NCI-H128 (cell line): ENCODE data around the gene SLC49A4.

Source experiments
- DNase-seq: peaks from one replicate; lab custom pipeline; 2025; ENCODE audit not compliant: unreplicated experiment; lab: John Stamatoyannopoulos, UW

Gene SLC49A4

DNA sequence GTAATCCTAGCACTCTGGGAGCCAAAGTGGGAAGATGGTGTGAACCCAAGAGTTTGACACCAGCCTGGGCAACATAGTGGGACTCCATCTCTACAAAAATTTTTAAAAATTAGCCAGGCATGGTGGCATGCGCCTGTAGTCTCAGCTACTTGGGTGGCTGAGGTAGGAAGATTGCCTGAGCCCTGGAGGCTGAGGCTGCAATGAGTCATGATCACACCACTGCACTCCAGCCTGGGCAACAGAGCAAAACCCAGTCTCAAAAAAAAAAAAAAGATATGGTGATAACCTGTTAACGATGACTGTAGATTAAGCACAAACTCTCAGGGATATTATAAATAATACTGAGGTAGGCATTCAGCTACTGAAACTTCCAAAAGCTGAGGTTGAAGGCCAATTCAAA, 107.5 kb downstream of the SLC49A4 start:
- no peak for DNase-seq

DNA sequence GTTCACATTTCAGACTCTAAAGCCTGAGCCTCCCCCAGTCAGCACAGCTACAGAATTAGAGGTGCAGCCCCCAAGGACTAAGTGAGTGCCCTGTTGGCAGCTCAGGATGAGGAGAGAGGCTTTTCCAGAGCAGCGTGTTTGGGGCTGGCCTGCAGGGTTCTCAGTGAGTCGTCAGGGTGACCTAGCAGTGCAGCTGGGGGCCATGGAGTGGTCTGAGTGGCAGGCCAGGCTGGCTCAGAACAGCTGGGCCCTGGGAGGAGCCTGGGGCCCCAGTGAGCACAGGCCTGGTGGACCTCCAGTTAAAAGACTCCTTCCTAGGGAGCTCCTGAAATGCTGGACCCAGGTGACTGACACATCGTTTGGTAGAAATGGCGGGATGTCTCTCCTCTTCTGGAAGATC, 108.3 kb downstream of the SLC49A4 start:
- no peak for DNase-seq

DNA sequence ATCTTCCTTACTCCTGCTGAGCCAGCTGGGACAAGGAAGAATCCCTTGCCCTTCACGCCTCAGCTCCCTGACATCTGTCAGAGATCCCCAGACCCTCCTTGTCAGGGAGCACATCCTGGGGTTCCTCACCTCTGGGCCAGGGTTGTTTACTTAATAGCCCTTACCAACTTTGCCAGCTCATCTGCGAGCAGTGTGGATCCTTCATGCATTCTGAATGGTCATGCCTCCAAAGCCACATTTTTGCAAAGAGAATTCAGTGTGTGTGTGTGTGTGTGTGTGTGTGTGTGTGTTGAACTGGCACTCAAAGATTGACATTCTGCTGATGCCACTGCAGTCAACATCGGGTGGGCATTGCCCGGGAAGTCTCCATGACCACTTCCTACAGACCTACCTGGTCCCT, 112.6 kb downstream of the SLC49A4 start:
- DNase-seq = no peak

DNA sequence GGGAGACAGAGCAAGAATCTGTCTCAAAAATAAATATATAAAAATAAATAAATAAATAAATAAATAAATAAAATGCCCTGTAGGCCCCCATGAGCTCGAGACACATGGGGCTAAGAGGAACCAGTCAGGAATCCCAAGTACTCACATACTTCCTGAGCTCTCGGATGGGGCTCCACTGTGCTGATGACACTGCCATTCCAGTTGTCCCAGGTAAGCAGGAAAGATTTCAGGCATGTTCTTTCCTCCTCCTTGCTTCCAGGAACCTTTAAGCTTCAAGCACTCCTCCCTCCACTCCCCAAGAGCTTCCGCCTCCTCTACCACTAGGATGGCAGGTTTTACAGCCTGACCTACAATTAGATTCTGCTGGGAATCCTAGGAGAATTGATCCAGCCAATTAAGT, 113.4 kb downstream of the SLC49A4 start:
- DNase-seq = no peak

DNA sequence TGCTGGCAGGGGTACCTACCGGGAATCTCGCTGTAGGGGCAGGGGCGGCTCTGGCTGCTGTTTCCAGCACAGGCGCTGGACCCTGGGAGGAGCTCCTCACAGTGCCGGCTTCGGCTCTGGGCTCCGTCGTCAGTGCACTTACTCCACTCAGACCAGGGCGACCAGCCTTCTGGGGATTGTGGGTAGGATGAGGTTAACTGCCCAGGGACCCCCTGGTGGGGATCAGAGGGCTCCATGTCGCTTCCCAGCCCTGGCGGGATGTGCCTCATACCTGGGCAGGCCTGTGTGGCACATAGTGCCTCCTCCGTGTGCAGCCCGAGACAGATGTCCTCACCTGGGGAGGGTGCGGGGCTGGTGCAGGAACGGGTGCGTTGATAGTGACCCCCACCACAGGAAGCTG, 117.0 kb downstream of the SLC49A4 start:
- no peak for DNase-seq

DNA sequence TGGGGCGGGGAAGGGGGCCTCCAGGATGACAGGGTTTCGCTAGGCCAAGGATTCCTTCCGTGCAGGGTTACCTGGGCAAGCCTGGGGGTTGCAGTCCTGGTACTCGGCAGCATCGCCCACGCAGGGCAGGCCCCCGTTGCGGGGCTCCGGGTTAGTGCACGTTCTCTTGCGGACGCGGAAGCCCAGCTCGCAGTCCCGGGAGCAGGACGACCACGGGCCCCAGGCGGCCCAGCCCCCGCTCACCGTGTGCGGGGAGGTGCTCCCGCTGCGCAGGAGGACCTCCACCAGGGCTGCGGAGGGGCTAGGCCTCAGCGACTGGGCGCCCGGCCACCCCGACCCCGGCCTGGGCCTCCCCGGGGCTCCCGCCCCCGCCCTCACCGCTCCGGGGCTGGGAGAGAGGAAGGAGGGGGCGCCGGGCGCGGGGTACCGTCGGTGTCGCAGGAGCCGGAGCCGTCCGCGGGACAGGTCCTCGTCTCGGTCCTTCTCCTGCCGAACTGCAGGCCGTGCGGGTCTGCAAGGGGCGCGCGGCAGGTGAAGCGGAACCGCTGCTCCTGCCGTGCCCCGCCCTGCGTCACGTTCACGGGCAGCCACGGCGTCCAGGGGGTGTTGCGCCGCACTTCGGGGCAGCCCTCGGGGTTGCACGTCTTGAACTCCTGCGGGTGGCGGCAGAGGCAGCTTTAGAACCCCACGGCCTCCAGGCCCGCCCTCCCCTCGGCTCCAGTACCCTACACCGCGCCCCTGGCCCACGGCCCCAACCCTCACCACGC, 118.1 kb downstream of the SLC49A4 start:
- DNase-seq = no peak

DNA sequence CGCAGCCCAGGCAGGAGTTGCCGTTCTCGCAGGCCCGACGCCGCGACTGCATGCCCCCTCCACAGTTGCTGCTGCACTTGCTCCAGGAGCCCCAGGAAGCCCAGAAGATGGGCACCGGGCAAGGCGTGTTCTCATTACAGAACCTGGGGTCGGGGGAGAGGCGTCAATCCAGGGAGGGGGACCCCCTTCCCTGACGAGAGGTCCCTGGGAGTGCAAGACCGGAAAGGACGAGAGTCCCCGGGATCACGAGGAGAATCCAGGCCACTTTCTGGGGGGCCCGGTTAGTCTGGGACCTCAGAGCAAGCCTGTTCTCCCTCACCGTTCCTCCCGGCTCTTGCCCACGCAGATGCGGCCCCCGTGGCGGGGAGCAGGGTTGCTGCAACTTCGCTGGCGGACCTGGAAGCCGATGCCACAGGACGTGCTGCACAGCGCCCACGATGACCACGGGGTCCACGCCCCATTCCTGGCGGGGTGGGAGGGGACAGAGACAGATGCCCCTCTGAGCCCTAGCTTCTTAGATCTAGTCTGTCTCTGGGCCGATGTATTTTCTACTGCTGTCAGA, 118.8 kb downstream of the SLC49A4 start:
- no peak for DNase-seq

DNA sequence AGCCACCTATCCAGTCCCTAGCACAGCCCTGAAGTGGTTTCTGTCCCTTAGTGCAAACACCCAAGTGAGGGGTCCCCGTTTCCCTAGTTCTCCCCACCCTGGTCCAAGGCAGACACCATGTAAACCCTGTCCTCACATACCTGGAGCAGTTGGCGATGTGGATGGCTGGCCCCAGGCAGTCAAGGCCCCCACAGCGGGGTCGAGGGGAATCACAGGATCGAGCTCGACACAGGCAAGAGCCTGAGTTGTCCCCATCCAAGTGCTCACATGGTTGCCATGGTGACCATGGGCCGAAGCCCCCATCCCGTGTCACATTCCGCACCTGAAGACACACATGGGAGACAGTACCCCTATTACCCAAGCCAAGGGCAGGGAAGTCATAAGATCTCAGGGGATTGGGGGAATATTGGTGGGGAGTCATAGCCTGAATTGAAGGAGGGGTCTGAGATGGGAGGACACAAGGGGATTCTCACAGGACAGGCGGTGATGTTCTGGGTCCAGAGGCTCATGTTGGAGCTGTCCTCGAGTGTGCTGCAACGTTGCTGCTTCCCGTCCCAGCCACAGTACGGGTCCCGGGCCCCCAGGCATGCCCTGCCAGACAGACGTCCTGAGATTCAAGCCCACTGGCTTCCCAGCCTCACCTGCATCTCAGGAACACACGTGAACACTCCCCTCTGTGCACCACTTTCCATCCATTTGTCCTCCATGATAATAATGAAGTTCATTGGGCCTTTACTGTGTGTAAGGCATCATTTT, 120.6 kb downstream of the SLC49A4 start:
- no peak for DNase-seq

DNA sequence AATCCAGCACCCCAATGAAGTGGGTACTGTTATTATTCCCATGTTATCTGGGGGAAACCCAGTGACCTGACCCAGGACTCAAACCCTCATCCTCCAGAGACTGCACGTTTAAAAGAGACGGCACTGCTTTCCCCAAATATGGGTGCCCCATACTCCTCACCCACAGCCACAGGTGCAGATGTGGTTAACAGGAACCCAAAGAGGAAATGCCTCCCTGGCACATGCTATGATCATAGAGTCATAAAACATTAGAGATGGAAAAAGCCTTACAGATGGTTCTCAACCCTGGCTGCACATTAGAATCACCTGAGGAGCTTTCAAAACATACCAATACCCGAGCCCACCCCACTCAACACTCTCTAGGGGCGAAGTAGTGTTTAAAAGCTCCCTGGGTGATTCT, 121.2 kb downstream of the SLC49A4 start:
- no peak for DNase-seq

DNA sequence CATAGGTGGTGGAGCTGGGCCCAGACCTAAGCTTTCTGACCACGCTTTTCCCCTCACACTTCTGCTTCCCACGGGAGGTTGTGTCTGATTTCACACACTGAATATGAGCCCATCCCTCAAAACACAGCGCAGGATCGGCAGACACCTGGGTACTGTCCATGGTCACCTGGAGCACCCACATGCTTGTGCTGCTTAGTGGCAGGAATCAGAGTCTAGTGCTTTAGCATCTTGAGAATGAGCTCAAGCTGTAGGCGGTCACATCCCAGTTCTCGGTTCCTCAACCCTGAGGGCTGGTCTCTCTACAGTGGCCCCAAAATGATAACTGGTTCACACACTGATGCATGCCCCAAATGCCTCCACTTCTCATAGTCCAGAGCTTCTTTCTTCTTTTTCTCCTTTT, 121.7 kb downstream of the SLC49A4 start:
- no peak for DNase-seq

DNA sequence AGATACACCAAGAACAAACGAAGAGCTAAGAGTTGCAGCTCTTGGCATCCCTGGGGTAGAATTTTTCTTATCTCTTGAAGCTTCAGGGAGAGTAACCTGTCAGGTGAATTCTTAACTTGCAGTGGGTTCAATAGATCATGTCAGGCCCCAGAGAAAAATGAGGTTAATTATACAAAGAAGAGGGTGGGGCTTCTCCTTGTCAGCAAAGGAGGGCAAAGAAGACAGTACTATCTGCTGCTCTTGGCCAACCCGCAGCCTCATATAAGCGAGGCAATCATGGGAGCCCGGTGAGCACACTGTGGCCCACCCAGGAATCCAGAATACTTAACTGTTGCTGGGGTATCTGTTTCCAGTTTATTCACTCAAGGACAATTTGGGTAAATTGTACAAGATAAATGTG, 122.5 kb downstream of the SLC49A4 start:
- no peak for DNase-seq

DNA sequence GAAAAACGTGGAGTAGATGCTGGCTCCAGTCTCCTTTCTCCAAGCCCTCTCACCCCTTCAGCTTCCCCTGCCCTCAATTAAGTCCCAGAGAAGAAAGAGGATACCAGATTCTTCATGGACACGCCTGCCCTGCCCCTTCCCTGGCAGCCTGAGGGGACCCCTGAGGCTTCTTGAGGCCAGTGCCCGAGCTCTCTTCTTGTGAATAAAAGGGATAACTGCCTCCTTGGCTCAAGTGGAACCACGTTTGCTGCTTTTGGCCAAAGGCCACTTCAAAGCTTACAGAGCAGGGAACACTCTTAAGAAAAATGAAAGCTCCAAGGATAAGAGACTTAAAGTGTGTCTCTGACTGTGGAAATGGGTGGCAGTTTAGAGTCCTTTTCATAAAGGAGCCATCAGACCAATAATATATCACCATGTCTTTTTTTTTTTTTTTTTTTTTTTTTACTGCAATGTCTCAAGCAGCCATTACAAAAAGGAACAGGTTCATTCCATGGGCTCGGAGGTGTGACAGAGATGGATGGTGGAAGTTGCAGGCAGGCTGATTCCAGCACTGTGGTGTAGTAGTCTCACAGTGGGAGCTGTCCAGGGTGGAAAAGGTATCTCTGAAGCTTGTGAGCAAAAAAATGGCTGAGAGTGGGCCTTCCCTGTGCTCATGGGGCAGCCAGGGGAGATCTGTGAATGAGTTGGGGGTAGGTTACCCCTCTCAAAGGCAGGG, 123.9 kb downstream of the SLC49A4 start:
- no peak for DNase-seq

DNA sequence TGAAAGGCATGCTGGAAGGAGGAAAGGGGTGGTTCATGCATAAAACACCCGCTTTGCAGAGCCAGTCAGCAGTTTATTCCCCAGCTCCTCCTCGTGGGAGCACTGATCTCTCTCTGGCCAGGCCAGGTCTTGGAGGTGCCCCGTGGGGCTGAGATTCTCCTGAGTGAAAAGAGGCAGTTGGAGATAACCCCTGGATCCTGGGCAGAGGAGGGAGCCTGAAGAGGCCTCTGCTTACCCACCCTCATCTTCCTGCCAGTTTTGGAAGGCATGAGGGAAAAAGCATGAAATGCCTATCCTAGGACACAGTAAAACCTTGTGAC, 124.4 kb downstream of the SLC49A4 start:
- no peak for DNase-seq

DNA sequence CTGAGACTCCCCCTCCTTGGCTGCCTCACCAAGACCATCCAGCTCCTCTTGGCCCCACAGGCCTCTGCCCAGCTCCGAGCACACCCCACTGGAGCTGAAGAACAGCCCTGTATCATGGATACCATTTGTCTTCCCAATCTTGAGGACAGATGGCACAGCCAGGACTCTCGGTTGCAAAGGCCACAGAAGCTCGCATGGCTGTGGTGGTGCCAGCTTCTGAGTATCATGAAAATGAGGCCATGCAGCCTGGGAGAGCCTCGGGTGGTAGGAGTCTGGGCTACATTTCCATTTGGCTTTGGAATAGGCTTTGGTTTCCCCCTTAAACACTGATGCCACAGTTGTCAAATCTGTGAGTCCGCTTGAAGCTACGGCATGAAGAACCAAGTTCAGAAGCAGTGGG, 126.1 kb downstream of the SLC49A4 start:
- no peak for DNase-seq

DNA sequence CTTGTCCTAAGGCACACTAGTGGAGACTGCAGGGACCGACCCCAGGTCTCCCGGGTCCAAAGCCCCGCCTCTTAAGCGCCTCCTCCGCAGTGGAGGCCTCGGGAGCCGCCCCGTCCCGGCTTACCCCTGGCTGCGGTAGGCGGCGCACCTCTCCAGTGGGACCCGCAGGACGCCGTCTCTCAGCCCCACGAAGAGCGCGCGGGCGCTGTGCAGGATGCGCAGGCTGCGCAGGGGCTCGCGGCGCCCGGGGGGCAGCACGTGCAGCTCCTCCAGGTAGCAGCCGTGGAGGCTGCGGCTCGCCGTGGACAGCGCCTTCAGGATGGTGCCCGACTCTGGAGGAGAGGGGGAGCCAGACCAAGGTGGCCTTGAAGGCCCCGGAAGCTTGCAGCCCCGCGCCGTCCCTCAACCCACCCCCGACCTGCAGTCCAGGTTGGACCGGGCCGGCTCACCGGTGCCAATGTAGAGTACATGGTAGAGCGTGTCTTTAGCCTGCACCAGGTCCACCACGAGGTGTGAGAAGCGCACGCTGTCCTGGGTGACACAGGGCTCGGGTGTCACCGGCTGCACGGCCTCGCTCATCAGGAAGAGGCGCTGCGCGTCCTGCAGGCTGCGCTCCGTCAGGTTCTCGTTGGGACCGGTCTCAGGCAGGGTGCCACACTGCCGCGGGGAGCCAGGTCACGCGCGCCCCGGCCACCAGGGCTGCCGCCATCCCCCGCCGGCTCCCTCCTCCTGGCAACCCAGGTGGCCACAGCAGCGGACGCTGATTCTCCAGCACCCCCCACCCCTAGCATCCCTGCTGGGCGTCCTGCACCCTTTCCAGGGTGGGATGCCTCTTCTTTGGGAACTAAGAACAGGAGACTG, 127.2 kb downstream of the SLC49A4 start:
- DNase-seq = no peak

DNA sequence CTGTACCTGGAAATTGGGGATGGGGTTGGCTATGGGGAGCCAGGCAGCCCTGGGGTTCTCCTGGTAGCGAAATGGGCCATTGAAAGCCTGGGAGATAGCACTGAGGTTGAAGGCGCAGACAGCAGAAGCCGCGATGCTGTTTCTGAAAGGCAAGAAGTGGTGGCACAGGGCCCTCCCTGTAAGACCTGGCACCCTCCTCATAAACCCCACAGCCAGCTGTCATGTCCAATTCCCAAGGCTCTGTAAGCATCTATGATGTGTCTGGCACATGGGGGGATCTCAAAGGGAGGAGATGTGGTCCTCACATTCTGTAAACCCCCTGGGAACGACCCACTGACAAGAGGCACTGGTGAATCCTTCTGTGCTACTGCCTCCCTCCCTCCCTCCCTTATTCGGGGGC, 128.7 kb downstream of the SLC49A4 start:
- no peak for DNase-seq

DNA sequence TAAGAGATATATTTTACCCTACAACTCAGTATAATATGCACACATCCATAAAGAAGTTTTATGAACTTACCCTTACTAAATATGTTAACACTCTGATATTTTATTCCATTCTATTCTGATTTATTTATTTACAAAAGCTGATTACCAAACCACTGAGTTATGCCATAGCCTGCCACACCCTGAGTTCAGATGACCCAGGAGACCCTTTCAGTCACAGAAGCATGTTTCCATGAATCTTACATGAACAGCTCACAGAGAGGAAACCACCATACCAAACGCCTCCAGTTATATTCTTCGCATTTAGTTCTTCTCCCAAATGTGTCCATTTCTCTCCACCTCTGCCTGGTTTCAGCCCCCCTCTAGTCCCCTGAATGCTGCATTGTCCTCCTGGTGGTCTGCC, 129.2 kb downstream of the SLC49A4 start:
- DNase-seq = no peak

DNA sequence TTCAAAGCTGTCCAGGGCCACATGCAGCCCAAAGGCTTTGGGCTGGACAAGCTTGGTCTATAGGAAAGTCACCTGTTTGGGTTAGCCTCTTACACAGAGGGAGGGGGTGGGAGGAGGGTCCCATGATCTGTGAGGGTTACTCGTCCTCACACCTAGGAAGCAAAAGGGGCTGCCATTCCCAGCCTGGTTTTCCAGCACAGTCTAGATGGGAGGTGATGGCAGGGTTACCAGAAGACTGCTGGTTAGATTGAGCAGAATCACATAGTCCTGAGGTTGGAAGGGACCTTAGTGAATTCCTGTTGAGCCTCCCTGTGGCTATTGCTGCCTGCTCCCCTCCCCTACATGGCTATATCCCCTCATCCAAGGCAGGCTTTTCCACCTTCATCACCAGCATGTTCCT, 130.9 kb downstream of the SLC49A4 start:
- no peak for DNase-seq

DNA sequence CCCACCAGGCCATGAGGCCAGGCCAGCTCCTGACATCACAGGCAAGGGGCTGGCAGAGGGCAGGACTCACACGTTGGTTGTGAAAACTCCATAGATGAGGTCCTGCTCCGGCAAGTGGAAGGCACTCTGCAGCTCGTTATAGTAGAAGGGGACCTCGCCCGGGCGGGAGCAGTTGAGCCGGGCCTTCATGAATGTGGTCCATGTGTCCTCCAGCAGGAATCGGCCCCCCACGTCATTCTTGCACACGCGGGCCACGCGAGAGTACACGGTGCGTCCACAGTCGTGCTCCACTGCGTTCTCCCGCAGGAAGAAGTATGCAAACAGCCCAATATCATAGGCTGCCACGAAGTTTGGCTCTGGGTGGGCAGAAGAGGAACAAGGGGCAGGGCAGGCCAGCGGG, 131.5 kb downstream of the SLC49A4 start:
- no peak for DNase-seq

DNA sequence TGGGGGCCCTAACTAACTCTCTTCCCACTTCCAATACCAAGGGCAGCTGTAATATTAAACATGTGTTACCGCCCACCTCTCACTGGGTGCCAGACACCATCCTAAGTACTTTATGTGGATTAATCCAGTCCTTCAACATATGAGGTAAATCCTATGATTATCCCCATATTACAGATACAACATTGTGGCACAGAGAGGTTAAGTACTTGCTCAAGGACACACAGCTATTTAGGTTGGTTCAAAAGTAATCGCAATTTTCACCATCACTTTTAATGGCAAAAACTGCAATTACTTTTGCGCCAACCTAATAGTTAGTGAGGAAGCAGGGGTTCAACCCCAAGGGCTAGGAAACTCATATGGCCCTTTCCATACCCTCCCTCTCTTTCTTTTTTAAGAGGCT, 131.9 kb downstream of the SLC49A4 start:
- no peak for DNase-seq

DNA sequence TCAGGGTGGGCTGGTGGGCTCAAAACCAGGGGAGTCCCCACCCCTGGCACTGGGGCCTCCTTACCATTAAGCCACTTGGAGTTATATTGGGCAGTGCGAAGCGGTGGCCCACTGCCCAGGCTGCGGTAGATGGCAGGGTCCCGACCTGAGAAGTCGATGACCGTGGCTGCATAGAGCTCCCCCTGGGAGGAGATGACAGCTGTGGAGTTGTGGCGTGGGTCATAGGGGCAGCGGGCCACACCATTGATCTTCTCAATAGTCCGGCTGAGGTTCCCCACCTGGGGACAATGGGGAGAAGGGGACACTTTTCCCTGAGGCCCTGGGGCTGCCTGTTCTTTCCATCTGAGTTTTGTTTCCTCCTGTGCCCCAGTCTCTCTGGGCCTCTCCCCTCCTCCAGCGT, 132.9 kb downstream of the SLC49A4 start:
- DNase-seq = no peak
